DMS153 (cell line): ENCODE measurements around the gene HOXA9.

Source experiments
- DNase-seq: peaks from one replicate; lab custom pipeline; 2025; lab: John Stamatoyannopoulos, UW

Gene HOXA9

DNA sequence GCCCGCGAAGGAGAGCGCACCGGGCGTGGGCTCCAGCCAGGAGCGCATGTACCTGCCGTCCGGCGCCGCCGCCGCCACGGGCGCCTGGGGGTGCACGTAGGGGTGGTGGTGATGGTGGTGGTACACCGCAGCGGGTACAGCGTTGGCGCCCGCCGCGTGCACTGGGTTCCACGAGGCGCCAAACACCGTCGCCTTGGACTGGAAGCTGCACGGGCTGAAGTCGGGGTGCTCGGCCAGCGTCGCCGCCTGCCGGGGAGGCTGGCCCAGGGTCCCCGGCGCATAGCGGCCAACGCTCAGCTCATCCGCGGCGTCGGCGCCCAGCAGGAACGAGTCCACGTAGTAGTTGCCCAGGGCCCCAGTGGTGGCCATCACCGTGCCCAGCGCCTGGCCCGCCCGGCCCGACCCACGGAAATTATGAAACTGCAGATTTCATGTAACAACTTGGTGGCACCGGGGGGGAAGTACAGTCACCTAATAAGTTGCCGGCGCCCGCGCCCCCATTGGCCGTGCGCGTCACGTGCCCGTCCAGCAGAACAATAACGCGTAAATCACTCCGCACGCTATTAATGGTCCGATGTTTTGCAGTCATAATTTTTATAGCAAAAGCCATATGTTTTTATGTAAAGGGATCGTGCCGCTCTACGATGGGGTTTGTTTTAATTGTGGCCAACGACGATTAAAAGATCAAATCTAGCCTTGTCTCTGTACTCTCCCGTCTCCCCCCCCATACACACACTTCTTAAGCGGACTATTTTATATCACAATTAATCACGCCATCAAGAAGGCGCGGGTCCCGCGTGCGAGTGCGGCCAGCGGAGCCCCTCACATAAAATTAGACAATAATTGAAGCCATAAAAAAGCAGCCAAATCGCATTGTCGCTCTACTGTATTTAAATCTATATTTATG lies at the start of gene HOXA9:
Gene HOXA9, minus strand, starts transcription at position 449 of the 907 bp plus-strand sequence. Its CDS starts 80 bp downstream, at position 369.
- no peak for DNase-seq

DNA sequence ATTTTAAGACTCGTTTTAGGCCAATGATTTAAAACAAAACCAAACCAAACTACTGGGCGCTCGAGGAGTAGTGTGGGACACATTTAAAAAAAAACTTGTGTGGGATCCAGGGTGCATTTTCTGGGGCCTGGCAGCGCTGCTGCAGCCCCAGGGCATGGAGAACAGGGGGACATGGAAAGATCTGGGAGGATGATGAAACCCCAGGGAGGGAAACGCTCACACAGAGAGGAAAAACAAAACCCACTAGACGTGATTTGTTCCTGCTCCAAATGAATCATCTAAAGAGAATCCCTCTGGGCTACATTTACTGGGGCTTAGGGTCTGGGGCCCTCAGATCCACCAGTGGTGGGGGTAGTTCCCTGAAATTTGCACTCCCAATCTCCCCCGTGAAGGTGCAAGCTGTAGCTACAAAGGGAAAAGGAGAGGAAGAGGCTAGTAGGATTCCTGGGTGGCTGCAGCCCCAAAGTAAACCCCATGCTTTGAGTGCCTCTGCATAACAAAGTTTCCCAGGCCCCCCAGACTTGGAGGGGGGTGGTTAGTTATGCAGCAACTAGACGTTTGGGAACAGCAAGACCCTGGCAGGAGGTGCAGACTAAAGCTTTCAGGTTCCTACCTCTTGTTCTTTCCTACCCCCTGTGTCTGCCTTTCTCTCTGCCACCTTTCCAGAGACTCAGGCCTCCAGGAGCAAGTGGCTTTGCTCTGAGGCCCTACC lies 49.1 kb upstream of the HOXA9 start:
- no peak for DNase-seq

DNA sequence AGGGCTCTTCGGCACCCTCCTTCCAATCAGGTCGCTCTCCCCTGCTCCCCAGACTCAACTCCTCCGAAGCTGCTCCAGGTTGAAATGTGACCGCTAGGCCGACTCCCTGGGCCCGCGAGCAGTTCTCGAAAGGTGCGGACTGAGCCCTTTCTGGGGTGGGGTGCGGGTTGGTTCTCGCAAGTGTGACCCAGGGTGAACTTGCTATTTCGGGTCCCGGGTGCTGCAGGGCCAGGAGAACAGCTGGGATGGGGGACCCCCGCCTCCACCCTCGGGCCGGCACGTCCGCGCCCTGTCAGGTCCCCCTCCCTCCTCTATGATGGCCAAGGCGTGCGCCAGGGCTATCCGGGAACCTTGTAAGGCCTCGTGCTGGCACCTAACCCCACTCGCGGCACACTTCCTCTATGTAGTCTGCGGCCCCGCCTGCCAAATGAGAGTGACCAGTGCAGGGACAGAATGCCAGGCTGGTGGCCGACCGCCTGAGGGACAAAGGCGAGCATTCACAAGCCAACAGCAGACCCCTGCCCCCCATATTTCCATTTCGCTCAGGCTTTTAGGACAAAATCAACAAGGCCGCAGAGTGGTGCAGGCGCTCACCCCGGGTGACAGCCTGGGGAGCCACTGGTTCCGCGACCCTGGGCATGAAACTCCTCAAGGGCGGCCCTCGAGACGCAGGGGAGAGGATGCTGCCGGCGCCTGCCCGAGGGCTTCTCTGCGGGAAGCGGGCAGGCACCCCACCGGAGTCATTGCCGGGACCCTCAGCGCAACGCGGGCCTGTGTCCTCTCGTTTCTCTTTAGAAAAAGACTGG lies 48.3 kb upstream of the HOXA9 start:
- no peak for DNase-seq

DNA sequence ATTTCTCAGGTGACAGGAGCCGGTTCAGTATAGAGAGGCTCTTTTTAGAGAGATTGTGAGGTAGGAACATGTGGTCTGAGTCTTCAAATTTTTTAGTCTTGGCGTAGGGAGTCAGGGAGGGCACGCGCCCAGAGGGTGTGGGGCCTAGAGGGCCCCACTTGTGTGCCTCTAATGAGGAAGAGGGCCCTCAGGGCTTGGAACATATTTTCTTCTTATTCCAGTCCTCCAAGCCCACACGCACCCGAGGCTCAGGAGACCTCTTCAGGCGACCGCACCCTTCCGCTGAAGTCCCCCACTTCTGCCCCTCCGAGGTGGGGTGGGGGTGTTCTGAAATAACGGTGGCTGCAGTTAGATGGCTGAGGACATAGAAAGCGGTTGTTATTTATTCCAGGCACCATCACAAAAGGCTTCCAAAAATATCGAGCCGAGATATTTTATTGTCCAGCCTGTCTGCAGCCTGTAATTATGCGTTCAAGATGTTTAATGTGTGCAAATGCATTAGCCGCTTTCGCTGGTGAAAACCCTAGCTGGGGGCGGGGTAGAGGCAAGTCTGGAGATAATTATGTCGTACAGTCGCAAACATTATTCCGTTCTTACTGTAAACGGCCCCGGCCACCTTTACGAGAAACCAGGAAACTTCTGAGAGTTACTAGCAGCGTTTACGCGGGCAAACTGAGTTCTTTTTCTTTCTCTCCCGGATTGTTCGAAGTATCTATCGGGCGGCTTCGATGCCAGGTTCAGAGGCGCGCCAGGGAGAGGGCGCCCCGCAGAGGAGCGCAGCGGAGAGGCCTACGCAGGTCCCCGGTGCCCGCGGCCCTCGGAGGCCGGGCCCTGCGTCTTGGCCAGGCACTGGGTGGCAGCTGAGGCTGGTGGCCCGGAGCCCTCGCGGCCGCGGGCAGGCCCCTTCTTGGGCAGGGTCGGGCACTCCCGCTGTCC lies 47.4 kb upstream of the HOXA9 start:
- DNase-seq, result no peak

DNA sequence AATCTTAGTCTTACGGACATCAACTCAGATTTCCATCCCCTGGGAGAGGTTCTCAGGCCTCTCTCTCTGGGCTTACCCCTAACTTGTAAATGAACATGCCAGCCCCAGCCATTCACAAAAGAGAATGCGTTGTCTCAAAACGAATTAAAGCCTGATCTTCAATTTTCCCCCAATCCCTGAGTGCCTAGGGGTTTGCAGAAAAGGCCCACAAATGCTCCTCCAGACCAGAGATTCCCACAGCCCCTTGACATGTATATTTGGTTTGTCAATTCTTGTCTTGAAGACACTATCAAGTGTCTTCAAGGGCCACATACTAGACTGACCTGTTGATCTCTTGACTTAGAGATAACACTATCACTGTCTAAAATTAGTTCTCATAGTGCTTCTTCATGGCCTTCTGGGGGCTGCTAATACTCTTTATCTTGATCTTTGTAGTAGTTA lies 46.4 kb upstream of the HOXA9 start:
- no peak for DNase-seq

DNA sequence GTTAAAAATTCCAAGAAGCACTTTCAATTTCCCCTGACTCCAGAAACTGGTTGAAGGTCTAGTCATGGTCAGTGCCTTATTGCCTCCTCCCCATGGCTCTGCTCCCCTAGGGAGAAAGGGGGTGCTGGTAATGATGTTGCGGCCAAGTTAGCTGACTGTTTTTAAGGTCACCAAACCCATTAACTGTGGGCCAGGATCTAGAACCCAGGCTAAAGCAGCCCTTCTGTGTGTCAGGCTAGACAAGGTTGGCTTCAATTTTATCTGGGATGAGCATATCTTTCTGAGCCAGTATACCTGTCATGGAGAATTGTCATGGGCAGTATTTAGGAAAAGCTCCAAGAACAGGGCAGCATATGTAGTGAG lies 45.7 kb upstream of the HOXA9 start:
- DNase-seq, result no peak

DNA sequence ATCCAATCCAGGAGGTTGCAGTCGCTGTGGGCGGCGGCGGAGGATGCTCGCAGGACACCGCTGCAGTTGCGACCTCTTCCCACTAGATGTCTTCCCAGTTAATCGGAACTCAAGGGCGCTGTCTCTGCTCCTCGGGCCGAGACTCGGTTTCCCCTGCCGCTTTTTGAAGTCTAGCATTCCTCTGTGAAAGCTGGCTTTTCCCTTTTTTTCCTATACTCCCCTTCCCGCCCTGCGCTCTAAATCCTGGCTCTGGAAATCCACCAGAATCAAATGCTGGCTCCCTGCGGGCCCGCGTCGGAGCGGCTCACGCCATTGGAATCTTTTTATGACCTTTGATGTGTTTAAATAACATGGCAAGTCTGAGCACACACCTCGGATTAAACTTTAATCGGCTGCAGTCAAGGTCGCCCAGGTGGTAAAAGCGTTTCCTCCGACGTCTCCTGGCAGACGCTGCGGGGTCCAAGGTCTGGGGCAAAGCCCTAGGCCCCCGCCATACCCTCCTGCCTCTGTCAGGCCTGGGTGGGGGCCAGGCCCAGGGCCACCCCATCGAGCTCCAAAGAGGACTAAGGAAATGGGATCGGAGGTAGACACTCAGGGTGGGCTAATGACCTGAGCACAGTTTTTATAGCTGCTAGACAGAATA lies 45.2 kb upstream of the HOXA9 start:
- DNase-seq, result no peak

DNA sequence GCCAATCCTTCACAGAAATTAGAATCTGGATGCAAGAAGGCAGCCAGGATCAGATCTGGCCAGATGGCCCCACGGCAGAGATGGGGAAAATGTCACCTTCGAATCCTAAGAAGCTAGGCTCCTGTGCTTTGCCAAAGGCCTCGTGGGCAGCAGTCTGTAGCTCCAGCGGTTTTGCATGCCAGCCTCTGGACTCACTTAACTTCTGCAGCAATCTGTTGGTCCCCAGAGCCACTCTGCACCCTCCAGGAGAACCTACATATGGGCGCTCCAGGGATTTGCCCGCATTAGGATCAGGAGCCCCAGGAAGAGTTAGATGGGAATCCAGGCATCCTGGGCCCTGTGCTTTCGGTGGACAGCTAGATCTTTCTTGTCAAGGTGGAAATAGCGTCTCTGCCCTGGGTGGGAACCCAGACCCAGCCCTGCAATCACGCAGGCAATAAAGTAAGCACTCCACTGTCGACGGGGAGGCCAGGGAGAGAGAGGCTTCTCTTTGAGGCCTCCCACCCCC lies 44.6 kb upstream of the HOXA9 start:
- no peak for DNase-seq

DNA sequence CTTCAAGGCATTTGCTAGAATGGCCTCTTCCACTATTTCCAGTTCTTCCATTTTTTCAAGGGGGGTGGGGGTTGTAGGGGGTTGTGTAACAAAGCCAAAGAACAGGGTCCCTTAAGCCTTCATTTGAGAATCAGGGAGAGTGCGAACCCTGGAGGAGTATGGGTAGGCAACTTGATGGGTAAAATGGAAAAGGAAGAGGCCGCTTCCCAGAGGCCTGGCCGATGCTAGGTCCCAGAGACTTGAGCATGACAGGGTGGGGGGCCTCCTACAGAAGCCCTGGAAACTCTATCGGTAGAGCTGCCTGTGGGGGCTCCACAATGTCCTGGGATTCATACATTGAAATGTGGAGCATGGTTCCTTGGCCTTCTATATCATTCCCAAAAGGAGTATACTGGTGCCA lies 43.7 kb upstream of the HOXA9 start:
- DNase-seq, result no peak

DNA sequence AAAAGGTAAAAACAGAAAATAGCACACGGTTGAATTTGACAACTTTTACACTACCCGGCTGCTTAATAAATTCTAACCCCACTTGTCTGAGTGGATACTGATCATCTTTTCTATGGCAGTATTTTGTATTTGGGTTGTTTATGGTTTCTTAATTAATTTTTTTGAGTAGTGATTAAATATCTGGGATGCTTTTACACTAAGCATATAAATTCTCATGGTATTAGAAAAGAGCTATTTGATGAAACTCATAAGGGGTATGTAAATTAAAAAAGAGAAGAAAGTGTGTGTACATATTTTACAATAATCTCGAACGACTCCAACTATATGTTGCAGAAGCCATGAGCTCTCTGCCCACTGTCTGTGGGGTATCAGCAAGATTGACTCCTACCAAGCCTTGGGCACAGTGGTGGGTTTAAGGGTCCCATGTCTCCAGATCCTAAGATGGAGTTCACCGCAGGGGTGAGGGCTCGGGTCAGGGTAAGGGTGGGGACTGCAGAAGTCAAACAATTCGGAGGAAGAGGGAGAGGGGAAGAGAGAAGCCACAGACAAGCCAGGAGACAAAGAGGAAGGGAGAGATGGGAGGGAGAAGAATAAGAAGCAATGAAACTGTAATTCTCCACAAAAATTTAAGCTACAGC lies 42.1 kb upstream of the HOXA9 start:
- DNase-seq, result no peak

DNA sequence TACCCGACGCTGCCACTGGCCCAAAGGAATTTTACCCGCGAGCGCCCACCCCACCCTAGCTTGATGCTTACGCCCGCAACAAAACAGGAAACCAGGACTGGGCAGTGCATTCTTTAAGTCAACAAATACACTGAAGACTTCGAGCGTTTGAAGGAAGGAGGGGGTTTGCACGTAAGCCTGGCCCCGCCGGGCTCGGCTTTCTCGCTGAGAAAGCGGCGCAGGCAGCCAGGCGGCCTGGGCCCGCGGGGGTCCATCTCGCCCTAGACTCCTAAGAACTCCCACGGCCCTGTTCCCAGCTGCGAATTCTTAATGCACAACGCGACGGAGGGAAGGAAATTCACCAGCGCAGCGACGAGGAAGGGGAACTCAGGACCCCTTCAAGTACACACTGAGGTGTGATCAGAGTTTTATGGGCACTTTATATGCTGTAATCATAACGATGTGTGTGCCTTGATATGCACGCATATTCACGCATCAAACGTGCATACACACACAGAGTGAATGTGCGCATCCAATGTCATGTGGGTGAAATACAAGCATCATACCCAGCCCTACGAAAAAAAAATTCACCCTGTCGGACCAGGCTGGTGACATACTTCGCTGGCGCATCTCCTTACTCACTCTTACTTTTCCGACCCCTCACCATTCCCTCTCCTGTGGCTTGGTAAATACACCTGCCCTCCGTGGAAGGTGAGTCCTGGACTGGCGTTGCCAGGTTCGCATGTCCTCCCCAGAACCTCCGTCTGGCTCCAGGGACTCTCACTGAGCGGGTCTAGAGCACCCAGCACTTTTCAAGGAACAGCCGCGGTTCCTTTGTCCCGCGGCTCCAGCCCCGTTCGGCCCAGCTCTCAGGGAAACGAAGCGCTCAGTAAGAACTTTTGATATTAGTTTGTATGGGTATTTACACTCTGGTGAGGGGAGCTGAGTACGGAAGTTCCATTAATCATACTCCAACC lies 40.3 kb upstream of the HOXA9 start:
- no peak for DNase-seq

DNA sequence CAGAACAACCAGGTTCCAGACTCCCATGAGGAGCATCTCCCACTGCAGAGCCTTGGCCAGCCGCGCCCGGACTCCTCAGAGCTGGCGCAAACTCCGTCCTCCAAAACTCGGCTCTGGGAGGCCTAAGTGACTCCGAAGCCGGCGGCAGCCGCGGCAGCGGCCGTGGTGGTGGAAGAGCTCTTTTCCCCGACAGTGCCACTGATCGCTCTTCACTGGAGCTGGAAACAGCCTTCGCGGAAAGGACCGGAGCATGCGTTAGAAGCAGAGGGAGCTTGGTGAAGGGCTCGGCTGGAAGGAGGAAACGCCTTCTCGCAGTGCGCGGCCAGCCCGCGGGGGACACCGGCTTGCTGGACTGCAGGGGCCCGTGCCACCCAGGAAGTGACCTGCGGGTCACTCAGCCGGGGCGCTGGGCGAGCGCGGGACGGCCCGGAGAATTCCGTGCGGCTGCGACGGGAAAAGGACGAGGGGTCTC lies 39.5 kb upstream of the HOXA9 start:
- no peak for DNase-seq

DNA sequence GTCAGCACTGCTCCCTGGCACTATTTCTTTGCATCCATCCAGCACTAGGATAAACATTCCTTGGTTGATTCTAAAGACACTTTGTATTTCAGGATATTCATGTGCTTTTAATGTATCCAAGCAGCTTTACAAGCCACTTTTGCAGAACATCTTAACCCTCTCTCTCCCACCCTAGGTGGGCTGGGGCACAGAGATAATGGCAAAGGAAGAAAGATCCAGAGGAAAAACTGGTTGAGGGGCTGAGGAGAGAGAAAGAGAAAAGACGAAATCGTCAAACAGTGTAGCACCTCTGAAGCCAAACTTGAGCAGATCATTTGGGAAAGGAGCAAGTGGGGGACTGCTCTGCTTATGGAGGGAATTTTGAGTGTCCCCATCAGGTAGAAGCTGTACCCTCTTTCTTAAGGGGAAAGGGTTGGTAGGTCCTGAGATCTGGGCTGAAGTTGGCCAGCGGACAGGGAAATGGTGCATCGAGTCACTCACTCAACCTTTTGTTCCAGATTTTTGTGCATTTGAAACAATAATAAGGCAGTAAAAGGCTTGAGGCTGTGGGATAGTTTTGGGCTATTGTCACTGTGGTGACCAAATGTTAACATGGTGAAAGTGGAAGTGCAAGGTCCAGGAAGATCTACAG lies 38.7 kb upstream of the HOXA9 start:
- no peak for DNase-seq

DNA sequence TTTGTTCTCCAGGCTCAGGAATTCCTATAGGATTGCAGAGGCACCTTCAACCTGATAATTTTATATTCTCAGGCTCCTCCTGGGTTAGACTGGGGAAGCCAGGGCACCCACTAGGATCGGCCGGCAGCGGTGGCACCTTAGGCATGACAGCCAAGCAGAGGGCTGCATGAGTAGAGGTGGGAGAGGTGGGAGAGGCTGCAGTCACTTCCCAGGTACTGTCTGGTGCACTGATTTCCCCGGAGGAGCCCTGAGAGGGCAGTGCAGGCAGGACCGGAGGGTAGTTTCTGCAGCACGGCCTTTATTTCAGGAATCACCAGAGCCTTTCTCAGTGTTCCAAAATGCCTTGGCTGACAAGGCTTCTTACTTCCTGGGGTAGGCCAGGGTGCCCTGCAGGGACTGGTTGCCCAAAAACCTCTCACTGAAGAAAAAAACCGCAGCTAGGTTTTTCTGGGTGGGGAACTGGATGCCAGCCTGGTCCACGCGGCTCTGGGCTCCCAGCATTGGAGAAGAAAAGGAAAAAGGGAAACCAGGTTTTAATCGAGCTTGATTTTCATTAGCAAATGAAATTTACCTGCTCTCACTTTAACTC lies 38.1 kb upstream of the HOXA9 start:
- DNase-seq, result no peak

DNA sequence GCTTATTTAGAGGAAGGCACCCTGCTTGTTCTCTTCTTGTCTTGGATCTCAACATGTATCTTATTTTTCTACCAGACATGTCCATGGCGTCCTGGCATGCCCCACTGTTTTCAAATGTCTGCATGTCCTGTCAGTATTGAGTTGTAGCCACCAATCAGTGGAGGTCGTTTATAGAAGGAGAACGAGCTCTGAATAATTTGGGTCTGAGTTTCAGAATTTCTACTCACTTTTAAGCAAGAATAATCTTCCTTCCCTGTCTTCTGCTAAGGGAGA lies 37.5 kb upstream of the HOXA9 start:
- no peak for DNase-seq

DNA sequence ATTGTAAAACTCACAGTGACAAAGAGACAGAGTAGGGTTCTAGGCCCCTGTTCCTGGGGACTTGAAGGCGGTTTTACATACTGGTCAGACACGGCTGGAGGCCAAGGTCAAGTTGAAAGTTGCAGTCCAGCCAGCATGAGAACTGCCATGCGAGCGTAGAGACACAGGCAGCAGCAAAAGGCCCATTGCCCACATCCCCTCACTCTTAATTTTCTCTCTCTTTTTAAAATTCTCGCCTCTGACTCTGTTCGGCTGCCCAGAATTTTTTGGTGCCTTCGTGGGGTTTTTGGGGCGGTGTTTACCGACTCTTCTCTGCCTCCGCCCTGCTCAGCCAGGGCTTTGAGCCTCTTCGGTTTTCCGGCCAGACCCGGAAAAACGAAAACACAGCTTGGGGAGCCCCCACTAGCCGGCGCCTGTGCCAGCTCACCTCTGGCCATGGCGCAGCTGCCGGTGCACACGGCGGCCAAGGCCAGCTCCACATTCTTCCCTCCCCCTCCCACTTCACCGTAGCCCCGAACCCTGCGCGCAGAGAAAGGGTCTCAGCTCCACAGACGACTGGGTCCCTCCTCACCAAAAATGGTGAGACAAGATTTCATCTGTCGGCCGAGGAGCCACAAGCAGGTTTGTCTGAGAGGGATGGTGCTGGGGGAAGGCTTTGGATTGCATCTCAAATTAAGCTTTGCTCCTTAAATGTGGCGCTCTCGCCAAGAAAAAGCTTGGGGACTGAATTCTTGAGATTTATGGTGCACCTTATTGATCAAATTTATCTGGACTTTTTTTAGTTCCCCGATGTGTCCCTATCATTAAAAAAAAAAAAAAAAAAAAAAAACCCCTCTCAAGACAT lies 36.9 kb upstream of the HOXA9 start:
- DNase-seq, result no peak

DNA sequence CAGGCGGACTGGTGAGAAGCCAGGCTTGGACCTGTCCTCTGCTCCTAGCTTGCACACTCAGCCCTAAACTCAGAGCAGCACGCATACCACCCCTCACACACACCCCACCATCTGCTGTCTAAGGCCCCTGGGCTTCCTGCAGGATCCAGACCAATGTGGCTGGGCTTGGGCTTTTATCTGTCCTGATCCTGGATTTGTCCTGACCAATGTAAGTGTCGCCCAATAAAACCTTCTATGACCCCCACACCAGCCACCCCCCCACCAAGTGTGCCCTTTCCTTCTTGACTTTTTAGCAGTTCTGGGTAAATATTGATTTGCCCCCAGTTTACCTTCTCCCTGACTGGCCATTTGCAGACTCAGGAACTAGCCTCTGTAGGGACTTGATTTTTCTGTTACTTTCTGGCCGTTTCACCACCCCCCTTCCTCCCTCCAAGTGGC lies 36.3 kb upstream of the HOXA9 start:
- DNase-seq, result no peak
